GM10248 (cell line): Measurements from ENCODE around the gene PKIG.
A peak's percentile ranks its signal among the peaks of the same experiment; 100 is the strongest.
"Not testable (repeated sequence)": the region's sequence is repeated elsewhere in the genome, so short reads cannot be mapped to it uniquely, and the experiment has no call there.

ENCODE experiments used
- CTCF ChIA-PET: fragments of 300-600 bp; sonication (Branson Sonifier 250); formaldehyde crosslinking; extraction: SDS; loops from one replicate; lab custom pipeline; 2021; ENCODE audit warnings: antibody characterized with exemption; lab: Yijun Ruan, JAX
- POLR2A ChIA-PET: fragments of 350-650 bp; sonication (Branson Sonifier 250); formaldehyde crosslinking; extraction: SDS; loops from one replicate; lab custom pipeline; 2020; ENCODE audit warnings: antibody characterized with exemption; lab: Yijun Ruan, JAX
- DNase-seq: peaks from one replicate; pipeline ENCODE4 v3.0.0; 2012; ENCODE audit errors: extremely low spot score
- TF ChIP-seq, protein P1 (sequence below): IDR thresholded peaks from 2 replicates; pipeline ENCODE4 v1.5.1; 2012; ENCODE audit warnings: mild to moderate bottlenecking, low read depth; ENCODE audit errors: extremely low read depth, missing control alignments, control extremely low read depth

Gene PKIG

DNA sequence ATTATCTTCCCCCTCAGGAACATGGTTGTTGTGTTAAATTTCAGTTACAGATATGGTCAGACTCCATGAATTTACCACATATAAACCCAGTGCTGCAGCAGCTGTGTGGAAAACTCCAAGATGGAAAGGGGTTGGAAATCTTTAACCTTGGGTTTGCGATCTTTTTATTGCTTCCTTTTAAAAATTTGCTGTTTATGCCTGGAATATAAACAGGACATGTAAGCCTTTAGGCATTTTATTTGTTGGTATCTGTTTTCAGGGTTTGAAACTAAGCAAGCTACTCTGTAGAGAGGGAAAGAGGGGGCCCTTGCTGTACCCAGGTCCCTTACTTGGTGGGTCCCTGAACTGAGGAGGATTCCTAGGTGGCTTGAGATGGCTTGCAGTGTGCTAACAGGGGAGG is 778 bp downstream of the PKIG start:
- DNase-seq = no peak
- CTCF ChIA-PET = interaction anchor here (0.7 to 2.5 kb wide), 6 partner anchors 9 to 27 kb away, joined by 3 to 9 read pairs (median 4); no protein-coding TSS in a partner anchor
- TF ChIP-seq, protein P1, sequence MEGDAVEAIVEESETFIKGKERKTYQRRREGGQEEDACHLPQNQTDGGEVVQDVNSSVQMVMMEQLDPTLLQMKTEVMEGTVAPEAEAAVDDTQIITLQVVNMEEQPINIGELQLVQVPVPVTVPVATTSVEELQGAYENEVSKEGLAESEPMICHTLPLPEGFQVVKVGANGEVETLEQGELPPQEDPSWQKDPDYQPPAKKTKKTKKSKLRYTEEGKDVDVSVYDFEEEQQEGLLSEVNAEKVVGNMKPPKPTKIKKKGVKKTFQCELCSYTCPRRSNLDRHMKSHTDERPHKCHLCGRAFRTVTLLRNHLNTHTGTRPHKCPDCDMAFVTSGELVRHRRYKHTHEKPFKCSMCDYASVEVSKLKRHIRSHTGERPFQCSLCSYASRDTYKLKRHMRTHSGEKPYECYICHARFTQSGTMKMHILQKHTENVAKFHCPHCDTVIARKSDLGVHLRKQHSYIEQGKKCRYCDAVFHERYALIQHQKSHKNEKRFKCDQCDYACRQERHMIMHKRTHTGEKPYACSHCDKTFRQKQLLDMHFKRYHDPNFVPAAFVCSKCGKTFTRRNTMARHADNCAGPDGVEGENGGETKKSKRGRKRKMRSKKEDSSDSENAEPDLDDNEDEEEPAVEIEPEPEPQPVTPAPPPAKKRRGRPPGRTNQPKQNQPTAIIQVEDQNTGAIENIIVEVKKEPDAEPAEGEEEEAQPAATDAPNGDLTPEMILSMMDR = no peak
- POLR2A ChIA-PET = no interaction called here

- TF ChIP-seq, protein P1 = no peak
- CTCF ChIA-PET = interaction anchor here (1.5 to 2.9 kb wide), 3 partner anchors 8 to 26 kb away, joined by 4 to 17 read pairs (median 9); no protein-coding TSS in a partner anchor
These were observed 1.8 kb downstream of the PKIG start for GRCh38 chr20:44584162-44584561.

DNA sequence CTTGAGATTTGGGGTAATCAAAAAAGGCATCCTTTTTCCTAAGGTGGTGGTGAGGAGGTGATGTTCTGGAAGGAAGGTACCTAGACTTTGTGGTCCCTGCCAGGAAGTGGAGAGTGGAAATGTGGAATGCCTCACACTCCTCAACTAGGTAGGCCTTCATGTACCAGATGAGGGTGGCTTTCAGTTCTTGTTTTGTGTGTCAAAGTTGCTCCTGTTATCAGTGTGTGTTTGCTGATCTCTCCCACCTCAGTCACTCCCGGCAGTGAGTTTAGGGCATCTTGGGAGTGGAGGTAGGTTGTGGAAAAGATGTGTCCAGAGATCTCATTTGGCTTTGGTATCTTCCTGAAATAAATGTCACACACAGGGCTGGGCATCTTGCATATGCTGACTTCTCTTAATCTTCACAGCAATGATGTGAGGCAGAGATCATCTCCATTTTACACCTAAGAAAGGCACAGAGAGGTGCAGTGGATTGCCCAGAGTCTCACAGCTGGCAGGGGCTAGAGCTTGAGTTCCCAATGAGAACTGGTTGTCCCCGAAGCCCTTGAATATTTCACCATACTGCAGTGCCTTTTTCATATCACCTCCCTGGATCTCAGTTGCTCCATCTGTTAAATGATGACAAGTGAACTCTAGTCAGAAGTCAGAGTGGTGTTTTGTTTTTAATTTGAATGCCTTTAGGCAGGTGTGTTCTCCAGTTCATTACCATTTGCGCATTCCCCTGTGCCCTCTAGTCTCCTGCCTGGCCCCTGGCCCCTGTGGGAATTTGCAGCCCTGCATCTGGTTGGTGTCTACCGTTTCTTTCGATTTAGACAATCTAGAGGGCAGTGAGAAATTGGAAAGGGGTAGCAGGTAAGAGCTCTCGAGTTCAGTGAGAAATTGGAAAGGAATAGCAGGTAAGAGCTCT is 2.9 kb downstream of the PKIG start:
- CTCF ChIA-PET = interaction anchor here (1.3 to 4.5 kb wide), 9 partner anchors 9 to 98 kb away, joined by 3 to 20 read pairs (median 13); no protein-coding TSS in a partner anchor
- TF ChIP-seq, protein P1 = no peak
- POLR2A ChIA-PET = interaction anchor here (0.9 to 1.3 kb wide), 2 partner anchors 9 to 24 kb away, joined by 3 to 4 read pairs; no protein-coding TSS in a partner anchor
- DNase-seq = no peak

More at GRCh38 chr20:44584162-44584561, 1.8 kb downstream of the PKIG start:
- no peak for DNase-seq
- POLR2A ChIA-PET = no interaction called here

DNA sequence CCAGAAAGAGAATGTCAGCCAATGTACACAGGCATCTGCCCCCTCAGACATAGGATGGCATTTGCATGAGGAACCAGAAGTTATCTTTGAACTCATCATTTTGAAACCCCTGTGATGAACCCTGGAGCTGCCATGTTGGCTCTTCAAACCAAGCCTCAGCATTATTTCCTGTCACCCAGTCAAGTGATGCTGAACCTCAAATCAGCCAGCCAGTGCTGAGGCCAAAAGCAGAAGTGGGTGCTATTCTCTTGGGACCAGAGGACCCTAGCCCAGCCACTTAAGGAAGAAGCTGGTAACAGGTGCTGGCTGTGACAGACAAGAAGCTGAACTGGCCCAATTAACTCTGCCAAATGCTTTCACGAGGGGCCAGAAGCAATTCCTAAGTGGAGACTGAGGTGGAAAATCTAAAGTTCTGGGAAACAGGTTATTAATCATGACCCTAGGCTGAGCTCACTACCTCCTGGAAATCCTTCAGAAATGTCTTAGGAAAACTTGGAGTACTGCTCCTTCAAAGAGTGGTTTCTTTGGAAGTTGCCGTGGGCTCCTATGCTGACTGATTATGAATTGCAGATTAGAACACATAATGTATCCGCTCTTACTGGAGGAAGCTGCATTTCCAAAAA is 4.0 kb downstream of the PKIG start:
- ChIA-PET CTCF (interaction anchor here (1.2 to 4.5 kb wide), 10 partner anchors 8 to 306 kb away, joined by 3 to 20 read pairs (median 10); no protein-coding TSS in a partner anchor), POLR2A (interaction anchor here (0.9 to 1.3 kb wide), 2 partner anchors 10 to 22 kb away, joined by 3 to 4 read pairs; no protein-coding TSS in a partner anchor)
- TF ChIP-seq, protein P1 = no peak
- DNase-seq = peak; percentile 57

DNA sequence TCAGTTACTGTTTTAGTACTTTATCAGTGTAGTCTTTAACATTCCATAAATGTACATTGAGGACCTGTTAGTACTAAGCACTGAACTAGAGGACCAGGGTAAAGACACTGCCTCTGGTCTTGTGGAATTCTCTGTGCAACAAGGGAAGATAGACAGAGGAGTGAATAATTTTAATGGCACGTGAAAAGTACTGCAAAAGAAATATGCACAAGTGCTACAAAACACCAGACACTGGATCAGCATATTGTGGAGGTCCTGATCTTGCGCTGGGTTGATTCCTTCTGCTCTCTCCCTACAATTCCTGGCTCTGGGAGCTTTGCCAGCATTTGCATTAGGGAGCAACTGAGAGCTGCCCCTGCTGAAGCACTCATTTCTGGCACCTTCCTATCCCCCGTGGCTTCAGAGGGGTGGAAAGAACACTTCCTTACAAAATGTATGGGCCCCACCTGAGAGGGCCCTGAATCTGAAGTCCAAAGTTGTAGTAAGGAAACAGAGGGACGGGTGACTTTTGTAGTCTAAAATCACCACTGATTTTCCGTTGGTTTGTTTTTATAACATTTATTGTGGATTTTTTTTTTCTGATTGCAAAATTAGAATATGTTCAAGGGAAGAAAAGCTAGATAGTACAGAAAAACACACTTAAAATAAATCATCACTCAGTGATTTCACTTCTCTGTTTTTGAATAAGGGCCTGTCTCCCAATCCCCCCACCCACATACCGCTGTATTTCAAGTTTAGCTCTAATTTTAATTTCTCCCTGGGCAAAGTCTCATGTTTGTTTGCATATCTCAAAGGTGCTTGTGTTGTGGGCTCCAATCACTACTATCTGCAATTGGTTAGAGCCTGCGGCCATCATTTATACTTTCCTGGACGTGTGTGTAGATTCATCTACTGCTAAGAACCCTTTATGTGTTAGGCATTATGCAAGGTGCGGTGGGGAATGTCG is 4.9 kb downstream of the PKIG start:
- no peak for DNase-seq
- ChIA-PET POLR2A (interaction anchor here (0.7 kb wide), 1 partner anchor 39 kb away, joined by 3 read pairs; no protein-coding TSS in a partner anchor), CTCF (interaction anchor here (0.9 to 4.5 kb wide), 11 partner anchors 8 to 306 kb away, joined by 3 to 20 read pairs (median 7); no protein-coding TSS in a partner anchor)
- TF ChIP-seq, protein P1 = no peak

GRCh38 chr20:44588321-44588720 is 5.9 kb downstream of the PKIG start:
- DNase-seq, POLR2A ChIA-PET: not testable (repeated sequence)
- CTCF ChIA-PET = interaction anchor here (0.7 to 4.5 kb wide), 4 partner anchors 11 to 21 kb away, joined by 3 to 20 read pairs (median 11); no protein-coding TSS in a partner anchor
